Glomerular endothelial cell (primary cell): ENCODE data around the gene PID1. TPM values are rescaled to one million over a fixed set of nuclear protein-coding genes. Genes with fewer than 3 reads are reported as not detected.

Experiments used
- DNase-seq: peaks from one replicate; pipeline ENCODE4 v3.0.0-alpha.2; 2011; ENCODE audit warnings: low read depth, low spot score; ENCODE audit errors: extremely low read depth
- total RNA-seq: library from RNA; depleted of rRNA; stranded (reverse); fragments of >200 nt; gene quantifications from 2 replicates; pipeline ENCODE4 v1.2.3, GENCODE V29; 2015

The PID1 gene
- total RNA-seq, 1 donor from 2014 or later: 0.99 TPM

DNA sequence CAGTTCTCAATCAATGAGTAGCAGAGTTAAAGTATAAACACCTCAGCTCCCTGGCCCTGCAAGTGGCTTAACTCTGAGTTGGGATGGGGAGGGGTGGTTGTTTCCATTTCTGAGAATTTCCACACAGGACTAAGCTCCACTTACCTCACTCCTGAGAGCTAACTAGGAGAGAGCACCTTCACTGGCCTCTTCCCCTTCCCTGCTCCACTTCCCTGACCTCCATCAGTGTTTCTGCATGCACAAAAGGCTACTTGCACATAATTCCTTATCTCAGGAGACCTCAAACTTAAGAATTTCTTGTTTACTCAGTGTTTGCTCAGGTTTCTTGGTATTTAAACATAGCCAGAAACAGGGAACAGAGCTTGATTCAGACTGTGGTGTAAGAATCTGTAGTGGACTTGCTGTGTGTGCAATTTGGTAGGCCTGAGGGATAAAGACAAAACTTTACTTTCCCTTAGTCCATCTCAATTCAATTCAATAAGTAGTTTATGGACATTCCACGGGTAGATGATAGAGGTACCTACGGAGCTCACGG, 97.2 kb downstream of the PID1 start:
- no peak for DNase-seq

DNA sequence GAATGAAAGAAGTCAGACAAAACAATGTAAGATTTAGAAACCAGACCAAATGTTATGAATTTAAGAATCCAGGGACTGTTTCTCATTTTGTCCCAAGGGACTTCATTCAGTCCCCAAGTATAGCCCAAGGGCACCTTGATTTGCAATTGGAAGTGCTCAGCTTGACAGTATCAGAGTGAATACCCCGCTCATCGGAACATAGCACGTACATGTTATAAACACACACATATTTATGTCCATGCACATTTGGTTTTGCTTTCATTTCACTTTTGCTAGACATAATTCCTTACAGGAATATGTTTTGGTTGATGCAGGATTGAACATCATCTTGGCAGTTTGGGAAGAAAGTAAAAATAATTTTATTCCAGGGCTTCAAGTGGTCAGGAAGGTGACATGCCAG, 100.2 kb downstream of the PID1 start:
- DNase-seq: no peak

DNA sequence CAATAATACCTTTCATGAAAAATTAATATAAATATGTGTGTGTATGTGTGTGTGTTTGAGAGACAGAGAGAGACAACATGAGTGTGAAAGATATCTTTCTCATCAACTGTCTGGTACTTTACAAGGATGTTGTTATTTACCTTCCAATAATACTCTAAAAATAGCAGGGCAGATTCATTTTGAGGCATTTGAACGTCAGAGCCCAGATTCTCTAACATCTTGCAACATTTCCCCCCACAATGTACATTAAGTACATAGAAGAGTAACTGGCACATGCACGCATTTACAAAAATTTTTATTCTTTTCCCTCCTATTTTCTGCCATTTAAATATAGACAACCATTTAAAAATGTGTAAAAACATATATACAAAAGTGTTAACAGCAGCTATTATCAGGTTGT, 100.9 kb downstream of the PID1 start:
- no peak for DNase-seq

DNA sequence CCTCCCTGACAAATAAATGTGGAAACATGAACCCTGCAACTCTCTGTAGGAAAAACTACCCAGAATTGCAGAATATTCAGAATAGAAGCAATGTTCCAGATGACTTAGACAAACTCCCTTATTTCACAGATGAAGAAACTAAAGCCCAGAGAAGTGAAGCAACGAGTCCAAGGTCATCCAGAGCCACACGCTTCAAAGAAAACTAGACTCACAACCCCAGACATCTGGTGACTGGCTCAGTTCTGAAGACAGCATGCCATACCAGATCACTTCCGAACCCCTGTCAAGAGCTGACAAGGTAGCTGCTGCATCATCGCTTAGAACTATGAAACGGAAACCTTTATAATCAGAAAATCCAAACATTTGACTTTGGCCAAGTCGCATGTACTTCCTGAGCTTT, 101.3 kb downstream of the PID1 start:
- DNase-seq: no peak

DNA sequence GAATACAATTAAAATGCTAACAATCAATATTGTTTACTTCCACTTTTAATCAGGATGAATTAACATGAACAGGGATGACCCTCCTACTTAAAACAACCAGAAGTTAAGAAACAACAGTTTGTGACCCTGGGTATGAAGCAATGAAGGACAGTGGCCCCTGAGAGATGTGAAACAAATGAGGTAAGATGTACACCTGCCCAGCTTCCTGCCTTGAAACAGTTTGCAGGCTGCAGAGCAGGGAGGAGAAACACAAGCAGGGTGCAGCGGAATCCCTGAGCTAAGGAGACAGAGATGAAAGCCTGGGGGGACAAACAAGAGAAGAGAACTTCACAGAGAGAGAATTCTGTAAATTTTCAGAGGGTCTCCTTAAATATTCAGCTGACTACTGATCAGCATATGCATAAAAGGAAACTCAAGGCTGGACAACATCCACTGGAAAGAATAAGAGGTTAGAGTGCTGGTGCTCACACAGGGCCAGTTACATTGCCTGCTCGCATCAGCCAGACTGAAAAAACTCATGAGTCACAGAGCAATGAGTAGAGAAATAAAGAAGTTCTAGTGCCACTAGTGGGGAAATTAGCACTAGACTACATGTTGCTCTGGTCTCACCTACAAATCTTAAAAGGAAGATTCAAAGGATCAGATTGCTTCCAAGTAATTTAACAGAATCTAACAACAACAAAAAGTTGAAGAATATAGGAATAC, 106.4 kb downstream of the PID1 start:
- DNase-seq: no peak

DNA sequence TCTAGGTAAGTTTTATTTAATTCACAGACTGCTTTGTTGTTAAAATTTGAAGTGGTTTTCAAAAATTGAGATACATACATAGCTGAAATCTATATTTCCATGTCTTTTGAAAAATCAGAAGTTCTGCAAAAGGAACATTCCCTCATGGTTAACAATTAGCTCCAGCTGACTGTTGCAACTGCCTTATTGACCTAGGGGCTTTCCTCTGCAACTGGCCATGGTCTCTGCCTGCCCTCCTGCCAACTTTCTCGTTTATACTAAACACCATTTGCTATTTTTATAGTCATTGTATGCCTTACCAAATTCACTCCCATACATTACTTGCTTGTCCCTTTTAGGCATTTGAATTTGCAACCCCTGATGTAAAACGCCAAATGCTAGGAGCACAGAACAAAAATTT, 107.2 kb downstream of the PID1 start:
- DNase-seq: no peak

DNA sequence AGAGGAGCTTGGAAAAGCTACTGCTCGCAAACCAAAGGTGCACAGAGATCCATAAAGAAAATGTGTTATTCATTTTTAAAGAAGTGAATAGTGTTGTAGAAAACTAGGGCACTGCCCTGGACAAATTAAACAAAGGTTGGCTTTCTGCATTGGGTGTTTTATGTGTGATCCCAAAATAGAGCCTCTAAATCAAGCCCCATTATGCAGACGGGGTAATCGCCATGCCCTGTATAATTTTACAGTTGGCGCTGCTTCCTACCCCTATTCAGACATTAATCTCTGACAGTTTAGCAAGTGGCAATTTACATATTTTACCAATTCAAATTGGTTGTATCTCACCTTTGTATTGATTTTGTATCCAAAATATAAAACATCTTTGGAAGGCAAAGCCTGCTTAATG, 109.1 kb downstream of the PID1 start:
- no peak for DNase-seq

DNA sequence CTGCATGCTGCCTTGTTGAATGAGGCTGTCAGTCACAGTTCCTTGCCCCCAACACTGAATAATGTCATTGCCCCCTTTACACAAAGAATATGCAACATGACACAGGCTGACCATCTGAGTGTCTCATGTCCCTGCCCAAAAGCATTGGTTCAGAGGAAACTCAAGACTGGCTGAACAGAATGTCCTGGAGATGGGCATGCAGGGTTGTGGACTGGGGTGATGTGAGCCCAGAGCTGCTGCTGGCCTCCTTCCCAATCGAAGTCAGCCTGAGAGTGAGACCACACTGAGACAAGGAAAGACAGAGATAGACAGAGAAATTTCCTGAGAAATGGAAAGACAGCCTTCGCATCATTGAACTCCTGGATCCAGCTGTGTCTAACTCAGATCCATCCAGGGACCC, 110.1 kb downstream of the PID1 start:
- DNase-seq: no peak

DNA sequence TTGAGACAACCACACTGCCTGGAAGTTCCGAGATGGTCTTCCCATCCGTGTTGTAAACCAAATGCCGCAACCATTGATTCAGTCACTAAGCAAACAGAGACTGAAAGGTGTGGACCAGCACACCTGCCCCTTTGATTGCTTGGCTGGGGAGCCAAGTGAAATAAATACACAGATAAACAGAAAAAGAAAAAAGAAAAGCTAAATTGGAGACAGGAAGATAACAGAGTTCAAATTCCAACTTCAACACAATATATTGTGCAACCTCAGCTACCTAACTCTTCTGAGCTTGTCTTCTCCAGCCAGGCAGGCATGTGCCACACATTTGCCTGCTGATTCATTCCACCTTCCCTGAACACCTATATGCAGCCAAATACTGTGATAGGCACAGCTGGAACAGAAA, 110.9 kb downstream of the PID1 start:
- no peak for DNase-seq

DNA sequence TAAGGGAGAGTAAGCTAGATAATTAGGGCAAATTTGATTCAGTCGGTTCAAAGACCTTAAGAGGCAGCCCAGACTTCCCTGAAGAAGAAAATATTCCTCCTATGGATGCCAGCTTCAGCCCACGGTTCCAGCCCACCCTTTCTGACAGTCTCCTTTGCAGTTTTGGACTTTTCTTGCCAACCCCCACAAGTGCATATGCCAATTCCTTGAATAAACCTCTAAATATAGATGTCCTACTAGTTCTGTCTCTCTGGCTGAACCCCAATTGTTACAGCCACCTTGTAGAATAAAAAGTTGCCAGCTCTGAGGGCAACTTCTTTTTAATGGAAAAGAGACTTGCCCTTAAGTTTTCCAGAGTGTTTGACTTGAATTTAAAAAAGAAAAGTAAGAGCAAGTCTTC, 111.7 kb downstream of the PID1 start:
- no peak for DNase-seq

DNA sequence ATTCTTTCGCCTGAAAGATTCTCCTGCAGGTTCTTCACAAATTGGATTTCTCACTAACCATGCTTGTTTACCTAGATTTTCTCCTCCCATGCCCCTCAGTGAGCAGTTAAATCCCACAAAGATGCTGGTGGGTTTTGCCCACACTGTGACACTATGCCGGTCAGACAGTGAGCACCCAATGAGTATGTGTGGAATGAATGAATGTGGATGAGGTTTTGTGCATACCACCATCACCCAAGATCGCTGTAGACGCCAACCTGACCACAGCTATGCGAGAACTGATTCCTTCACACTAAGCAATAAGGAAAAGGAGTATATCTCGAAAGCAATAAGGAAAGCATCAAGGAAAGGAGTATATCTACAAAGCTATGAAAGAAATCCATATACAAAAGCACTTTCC, 116.7 kb downstream of the PID1 start:
- no peak for DNase-seq

DNA sequence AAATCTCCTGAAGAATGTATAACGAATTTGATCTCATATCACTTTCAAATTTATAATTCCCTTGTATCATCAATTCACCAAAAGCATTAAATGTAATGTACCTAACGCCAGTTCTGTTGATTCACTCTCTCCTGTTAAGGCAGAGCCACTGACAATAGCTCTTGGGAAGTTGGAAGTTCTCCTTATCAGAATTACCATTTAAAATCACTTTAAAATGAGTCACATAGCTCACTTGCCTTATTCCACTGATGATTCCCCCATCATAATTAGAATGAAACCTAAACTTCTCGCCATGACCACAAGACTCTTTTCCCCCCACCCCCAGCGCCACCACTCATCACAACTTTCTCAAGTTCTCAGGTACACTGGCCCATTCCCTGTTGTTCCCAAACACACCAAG, 117.1 kb downstream of the PID1 start:
- DNase-seq: no peak

DNA sequence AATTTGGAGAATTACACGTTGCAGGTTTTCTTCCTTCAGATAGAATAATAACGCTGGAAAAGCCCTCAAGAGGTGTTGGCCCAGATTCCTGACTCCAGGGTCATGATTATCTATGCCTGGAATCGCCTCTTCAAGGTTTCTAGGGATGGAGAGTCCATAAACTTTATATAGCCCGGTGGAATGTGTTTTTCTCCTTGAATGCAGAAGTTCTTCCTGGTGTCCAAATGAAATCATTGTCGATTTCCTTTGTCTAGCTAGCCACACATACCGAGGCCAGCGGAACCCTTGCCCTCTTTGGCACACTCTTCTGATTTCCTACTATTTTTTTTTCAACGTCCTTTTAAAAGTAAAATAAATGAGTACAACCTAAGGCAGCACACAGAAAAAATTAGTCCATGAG, 117.8 kb downstream of the PID1 start:
- no peak for DNase-seq

DNA sequence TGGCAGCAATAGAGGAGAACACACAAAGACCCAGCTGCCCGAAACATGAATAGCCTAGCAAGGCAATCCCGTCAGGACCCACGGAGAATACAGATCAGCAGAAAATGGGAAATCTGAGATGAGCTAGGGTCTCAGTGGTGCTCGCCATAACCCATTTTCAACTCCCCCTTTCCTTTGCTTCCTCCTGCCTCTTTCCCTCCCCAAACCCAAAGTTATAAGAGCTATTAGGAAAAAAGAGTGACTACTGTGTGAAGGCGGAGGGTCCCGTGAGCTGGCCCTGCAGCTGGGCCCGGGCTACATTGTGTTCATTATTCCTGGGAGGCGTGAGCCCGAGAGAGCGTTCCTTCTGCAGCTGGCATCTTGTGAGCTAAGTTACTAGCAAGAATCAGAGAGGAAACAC, 118.4 kb downstream of the PID1 start:
- no peak for DNase-seq

DNA sequence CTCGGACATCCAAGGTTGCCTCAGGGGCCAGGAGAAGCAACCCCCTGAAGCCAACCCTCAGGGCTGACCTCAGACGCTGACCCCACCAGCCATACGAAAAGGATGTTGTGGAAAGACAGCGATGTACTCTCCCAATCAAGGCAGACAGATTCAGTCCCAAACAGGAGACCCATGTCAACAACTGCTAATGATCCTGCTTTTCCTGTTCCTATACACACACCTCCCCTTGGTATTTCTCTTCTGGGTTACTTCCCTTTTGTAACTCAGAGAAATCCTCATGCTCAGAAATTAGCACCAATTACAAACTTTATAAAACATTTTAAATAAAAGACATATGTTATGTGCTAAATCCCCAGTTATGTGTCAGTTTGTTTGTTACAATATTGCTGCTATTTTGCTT, 120.8 kb downstream of the PID1 start:
- DNase-seq: no peak

DNA sequence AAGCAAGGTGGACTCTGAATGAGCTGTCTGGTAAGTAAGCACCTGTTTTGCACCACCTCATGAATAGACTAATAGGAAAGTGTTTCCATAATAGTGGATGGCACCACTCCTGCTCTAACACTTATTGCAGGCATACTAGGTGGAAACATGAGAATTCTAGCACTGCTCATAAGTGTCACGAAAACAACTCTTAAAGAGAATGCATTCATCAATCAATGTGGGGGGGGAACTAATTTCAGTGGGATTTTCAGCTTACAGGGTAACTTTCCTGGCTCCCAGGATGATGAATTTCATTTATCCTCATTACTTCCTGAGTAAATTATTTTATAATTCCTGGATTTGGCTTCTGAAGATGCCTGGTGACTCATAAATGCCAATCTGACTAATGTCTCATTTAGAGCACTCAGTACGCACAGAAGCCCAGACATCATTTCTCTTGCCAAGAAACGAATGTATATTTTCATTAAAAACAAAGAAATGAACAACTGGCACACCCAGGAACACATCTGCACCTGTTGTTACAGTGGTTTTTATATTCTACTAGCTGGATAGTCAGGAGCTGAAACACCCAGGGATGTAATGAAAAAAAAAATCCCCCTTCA, 129.6 kb downstream of the PID1 start:
- DNase-seq: no peak

DNA sequence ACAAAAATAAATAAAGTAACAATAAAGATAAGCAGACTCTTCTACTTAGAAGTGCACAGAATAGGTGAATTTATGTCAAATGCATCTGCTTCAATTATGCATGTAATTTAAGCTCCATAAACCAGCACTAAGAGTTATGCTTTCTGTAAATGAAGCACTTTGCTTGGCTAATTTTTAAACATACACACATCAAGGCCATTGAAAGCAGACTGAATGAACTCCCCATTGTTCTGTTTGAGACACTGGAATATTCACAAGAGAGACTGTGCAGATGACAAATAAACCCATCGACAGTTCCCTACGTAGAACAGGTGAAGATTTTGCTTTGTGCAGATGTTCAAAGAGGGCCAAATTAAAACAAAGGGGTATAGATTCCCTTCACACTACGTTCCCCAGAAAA, 133.4 kb downstream of the PID1 start:
- no peak for DNase-seq

DNA sequence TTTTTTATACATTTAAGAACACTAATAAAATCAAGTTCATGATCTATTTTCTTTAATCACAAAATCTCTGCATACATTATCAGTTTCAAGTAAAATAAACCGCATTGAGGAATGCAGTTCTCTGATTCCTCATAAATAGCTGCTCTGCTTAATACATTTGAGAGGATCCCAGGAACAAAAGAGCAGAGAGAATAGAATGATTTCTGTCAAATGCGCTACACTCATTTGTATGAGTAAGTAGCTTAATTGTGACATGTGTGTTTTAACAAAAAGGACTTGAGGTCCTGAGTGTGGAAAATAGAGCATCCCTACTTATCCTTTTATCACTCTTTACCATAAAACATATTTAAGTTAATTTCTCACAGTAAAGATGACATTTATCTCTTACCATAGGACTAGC, 134.0 kb downstream of the PID1 start:
- DNase-seq: no peak

DNA sequence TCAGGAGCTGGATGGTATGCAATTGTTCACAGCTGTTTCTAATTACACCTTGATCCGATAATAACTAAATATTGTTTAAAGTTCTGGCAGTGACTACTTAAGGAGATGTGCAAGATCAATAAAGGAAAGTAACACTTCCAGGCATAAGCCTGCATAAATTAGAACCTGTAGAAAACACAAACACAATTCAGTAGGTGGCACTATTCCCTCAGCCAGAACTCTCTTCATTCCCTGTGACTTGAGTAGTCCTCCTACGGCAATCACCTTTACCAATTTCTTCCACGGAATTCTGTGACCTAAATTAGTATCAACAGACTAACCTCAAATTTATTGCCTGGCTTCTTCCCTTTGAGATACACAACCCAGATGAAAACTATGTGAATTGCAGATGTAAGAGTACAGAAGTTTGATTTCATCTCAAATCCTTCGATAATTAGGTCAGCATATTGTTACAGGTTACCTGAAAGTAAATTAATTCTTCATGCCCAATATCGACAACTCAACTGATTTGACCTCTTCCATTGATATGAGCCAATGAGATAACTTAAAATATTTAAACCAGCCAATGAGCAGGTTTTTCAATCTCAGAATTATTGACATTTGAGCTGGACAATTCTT, 137.8 kb downstream of the PID1 start:
- no peak for DNase-seq

DNA sequence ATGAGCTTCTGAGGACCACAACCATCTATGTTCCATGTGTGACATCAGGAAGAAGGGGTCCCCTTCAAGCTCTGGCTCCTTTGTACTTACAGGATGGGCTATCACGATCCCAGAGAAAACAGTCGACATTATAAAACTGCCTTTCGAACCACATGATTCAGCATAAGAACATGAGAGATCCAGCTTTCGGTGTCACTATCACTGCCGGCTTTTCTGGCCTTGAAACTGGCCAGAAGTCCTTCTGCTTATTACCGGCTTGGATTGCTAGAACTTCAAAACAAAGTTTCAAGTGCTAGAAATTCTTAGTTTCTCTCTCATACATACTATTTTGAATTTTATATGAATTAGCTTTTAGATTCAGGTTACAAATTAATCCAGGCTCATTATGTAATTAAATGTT, 138.9 kb downstream of the PID1 start:
- DNase-seq: no peak

DNA sequence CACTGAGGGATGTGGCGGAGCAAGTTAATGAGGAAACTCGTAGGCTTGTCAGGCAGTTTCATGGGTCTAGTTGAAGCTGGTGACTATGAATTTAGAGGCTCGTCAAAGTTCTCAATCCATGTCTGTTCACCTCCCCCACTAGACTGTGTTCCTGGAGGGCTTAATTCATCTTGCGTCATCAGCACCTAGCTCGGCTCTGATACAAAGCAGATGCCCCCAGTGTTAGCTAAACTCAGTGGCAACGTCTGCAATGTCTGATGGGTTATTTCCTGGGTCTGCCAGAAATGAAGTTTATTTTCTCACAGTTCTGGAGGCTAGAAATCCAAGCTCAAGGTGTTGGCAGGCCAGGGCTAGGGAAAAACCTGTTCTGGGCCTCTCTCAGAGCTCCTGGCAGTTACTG, 140.6 kb downstream of the PID1 start:
- no peak for DNase-seq

DNA sequence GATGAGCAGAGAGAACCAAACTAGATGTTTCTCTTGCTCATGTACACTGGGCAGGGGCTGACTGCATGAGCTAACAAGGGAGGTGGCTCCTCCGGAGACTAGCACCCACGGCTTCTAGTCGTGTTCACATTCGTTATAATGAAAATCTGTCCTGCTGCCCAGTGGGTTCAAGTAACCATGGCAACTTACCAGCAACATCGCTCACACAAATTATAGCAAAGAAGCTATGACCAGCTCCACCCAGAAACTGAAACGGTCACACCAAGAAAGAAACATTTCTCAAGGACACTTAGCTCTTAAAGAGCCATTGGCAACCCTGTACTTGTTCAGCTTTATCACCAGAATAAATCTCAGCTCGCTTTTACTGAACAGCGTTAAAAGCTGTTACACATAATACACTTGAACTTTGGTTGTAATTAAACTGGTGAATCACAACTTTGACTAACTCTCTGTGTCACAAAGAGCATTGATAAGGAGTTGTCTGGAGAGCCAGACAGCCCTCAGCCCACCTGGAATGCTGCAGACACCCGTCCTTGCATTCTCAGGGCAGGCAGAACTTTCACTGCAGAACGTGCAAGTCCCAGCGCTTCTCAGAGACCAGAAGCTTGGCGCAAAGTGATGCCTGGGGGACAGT, 141.2 kb downstream of the PID1 start:
- no peak for DNase-seq
